ENCODE results near the gene CMTM4.
A peak's percentile ranks its signal among the peaks of the same experiment; 100 is the strongest.
"Not testable (repeated sequence)": the region's sequence is repeated elsewhere in the genome, so short reads cannot be mapped to it uniquely, and the experiment has no call there.

CMTM4 gene

DNA sequence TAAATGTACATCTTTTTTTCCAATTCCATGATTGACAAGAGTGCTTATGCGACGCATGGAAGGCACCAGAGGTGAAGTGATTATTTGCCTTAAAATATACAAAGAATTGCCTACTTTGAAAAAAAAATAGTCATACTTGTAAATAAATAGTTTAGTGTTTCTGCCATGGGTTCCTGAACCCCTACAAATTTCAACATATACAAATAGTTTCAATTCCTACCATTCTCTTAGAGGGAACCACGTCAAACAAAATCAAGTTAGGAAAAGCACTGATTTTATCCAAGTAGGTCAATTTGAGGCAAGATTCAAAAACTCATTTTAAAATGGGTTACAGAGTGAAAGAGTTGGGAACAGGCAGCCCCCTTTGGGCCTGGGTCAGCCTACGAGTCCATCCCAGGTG is 80.4 kb downstream of the CMTM4 start:
- DNase-seq (ENCODE audit: low spot score), result no peak

GRCh38 chr16:66614161-66614802 is 82.3 kb downstream of the CMTM4 start:
- DNase-seq (ENCODE audit: low spot score), result no peak

GRCh38 chr16:66612422-66612821 is 84.1 kb downstream of the CMTM4 start:
- peak; percentile 80 for DNase-seq (ENCODE audit: low spot score)

- DNase-seq (ENCODE audit: low spot score), result not testable (repeated sequence)
Observed at GRCh38 chr16:66611911-66612310, 84.6 kb downstream of the CMTM4 start.

GRCh38 chr16:66610111-66610820 is 86.3 kb downstream of the CMTM4 start:
- no peak for DNase-seq (ENCODE audit: low spot score)

DNA sequence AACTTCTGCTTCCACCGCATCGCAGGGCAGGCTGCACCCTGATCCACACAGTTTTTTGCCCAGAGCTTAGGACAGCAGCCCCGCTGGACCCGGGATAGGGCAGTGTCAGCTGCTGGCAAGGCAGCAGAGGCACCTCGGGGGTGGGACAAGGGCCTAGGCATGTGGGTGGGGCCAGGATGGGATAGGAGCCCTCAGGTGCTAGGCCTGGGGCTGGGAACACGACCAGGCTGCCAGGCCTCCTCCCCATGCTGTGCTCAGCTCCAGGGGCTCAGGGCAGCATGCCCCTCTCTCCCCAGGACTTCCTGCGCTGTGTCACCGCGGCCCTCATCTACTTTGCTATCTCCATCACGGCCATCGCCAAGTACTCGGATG is 87.4 kb downstream of the CMTM4 start:
- DNase-seq (ENCODE audit: low spot score), result no peak

DNA sequence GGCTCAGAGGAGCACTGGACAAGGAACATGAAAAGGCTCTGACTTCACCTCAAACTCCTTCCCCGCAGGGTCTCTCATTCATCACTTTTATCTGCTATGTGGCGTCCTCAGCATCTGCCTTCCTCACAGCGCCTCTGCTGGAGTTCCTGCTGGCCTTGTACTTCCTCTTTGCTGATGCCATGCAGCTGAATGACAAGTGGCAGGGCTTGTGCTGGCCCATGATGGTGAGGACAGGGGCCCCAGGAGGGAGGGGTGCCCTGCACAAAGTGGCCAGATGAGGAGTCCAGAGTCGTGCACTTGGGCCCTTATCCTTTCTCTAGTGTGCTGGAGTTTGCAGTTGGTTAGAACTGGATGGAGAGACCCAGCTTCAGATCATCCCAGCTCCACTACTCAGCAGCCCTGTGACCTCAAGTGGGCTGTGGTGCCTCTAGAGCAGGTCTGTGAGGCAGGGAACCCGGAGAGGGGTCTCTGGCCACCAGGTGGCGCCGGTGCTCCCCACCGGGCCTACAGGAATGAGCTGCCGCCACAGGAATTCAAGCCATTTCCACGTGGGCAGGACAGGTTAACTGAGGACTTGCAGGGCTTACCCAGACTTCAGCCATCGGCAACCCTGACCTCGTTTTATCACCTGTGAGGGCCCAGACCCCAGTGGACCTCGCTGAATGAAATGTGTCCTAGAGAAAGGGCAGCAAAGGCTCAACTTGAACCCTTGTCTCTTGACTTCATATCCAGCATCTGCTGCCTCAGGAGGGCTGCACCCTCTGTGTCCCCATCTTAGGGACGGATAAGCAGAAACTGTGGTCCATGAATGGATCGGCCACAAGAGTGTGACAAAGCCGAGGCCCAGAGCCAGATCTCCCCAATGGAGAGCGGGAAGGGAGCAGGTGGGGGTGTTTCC is 88.1 kb downstream of the CMTM4 start:
- DNase-seq (ENCODE audit: low spot score), result peak; percentile 81

- DNase-seq (ENCODE audit: low spot score), result no peak
Observed at GRCh38 chr16:66605979-66606751, 90.4 kb downstream of the CMTM4 start.

DNA sequence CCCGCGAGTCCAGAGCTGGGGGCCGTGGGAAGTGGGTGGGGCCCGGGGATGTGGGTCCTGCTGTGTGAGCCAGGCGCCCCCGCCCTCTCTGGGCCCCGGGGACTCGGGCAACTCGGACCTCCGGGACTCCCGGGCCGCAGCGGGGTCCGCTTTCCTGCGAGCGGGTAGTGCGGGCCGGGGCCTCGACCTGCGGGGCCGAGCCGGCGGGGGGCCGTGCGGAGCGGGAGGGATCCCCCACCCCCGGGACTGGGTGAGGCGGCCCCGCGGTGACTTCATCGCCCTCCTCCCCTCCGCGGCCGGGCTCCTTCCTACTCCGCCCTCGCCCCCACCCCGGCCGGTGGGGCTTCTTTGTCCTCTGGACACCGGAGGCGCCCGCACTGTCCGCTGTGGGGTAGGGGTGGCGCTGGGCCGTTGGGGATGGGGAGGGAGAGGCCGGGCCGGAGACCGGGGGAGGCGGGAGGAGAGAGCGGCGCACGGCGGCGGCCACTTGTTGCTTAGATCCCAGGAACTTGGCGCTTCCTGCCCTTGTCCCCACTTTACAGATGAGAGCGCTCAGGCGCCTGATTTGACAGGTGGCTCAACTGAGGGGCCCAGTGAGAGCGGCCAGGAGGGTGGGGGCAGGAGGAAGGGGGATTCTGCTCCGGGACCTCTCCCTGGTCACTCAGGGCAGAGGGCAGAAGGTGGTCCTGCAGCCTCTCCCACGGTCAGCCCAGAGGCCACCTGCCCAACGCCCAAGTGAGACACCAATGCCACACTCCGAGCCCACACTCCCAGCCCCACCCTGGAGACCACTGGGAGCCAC is 91.2 kb downstream of the CMTM4 start:
- DNase-seq (ENCODE audit: low spot score), result no peak

DNA sequence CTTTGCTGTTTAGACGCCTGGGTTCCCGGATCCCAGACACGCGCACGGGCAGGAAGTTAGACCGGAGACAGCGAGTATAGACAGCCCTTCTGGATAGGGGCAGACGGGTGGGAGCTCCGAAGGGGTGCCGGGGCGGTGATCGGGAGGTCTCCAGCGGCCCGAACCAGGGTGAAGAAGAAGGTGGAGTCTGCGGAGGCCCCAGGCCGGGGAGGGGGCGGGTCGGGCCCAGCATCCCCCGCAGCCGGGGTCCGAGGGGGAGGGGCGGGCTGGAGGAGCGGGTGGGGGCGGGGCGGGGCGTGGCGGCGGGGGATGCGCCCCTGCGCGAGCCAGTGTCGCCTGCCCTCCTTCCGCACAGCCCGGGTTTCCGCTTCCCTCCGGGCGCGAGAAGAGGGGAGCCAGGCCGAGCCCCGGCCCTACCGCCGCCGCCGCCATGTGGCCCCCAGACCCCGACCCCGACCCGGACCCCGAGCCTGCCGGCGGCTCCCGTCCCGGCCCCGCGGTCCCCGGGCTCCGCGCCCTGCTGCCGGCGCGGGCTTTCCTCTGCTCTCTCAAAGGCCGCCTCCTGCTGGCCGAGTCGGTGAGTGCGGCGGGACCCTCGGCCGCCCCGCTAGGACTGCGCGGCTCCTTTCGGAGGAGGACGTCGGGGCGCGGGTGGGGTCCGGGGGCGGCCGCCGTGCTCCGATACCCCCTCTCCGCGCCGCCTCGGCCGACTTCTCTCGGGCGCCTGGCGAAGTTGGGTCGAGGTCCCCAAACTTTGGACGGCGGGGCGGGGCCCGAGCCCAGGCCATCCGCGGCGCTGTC is 92.0 kb downstream of the CMTM4 start, which contains the start of gene CMTM3:
TSS of gene CMTM3 (plus strand) at position 329 of the 801 bp plus-strand sequence. CDS start at position 431, 102 bp downstream.
- no peak for DNase-seq (ENCODE audit: low spot score)

DNA sequence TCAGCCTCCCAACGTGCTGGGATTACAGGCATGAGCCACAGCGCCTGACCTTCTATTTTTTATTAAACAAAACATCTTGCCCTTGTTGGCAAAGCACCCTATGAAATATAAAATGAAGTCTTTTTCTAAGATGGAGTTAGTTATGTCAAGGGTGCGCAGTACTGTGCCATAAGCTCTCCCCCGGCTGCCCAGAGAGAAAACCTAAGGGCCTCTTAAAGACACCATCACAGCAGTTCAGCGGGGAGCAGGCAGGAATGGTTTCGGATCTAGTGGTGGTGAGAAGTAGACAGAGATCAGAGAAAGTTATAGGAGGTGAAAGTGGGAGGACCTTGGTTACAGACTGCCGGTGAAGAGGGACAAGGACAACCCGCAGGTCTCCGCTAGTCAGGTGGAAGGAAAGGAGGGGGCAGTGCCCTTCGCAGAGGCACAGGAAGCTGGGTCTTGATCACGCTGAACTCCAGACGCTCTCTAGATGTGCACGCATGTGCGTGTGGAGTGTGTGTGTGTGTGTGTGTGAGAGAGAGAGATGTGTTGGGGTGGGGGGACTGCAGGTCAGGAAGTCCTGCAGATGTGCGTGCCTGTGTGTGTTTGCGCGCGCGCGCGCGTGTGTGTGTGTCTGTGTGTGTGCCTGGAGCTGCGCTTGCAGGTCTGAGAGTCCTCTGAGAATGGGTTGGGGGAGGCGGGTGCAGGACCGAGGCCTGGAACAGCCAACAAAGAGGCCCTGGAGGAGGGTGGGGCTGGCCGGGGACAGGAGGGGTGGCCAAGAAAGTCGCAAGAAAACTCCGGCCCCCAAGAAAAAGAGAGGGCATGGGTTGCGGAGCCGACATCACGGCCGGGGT is 92.8 kb downstream of the CMTM4 start:
- DNase-seq (ENCODE audit: low spot score), result no peak

GRCh38 chr16:66601471-66601870 is 95.1 kb downstream of the CMTM4 start:
- DNase-seq (ENCODE audit: low spot score), result no peak

DNA sequence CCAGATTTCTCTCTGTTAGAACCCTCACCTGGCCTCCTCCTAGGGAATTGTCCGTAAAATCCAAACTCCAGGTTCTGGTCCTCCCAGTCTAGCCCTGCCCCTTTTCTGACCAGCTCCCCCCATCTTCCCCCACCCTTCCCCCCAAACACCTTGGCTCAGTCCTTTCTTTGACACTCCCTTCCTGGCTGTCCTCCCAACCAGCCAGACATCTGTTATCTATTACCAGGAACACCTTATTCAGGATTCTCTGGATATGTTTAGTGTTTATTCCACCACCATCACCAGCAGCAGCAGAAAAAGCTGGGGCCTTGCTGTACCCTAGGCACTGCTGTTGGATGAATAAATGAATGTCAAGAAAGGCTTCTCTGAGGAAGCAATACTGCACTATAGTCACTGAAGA is 96.1 kb downstream of the CMTM4 start:
- DNase-seq (ENCODE audit: low spot score), result no peak

GRCh38 chr16:66599726-66600125 is 96.8 kb downstream of the CMTM4 start:
- DNase-seq (ENCODE audit: low spot score), result no peak

GRCh38 chr16:66598111-66598510 is 98.4 kb downstream of the CMTM4 start:
- no peak for DNase-seq (ENCODE audit: low spot score)

DNA sequence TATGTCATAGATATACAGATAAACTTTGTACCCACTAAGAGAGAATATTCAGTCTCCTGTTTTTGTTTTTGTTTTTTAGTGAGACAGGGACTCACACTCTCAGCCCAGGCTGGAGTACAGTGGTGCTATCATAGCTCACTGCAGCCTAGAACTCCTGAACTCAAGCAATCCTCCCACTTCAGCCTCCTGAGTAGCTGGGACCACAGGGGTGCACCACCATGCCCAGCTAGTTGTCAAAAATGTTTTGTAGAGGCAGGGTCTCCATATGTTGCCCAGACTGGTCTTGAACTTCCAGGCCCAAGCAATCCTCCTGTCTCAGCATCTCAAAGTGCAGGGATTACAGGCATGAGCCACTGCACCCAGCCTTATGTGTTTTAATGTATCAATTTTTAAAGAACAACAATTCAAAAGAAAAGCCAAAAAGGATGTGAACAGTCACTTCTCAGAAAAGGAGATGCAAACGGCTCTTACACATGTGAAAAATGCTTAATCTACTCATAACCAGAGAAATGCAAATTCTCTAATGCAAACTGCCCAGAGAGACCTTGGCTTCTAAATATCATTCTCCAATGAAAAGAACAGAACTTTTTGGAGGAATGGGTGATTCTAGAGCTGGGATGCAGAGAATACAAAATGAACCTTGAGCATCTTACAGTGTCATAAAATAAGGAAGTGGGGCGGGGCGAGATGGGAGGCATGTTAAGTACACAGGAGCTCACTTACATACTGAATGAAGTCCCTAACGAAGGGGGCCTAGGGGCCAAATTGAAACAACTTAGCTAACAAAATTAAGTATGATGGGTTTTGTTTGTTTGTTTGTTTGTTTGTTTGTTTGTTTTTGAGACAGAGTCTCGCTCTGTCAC is 99.3 kb downstream of the CMTM4 start:
- no peak for DNase-seq (ENCODE audit: low spot score)

- DNase-seq (ENCODE audit: low spot score), result not testable (repeated sequence)
Observed at GRCh38 chr16:66596559-66596958, 100.0 kb downstream of the CMTM4 start.

DNA sequence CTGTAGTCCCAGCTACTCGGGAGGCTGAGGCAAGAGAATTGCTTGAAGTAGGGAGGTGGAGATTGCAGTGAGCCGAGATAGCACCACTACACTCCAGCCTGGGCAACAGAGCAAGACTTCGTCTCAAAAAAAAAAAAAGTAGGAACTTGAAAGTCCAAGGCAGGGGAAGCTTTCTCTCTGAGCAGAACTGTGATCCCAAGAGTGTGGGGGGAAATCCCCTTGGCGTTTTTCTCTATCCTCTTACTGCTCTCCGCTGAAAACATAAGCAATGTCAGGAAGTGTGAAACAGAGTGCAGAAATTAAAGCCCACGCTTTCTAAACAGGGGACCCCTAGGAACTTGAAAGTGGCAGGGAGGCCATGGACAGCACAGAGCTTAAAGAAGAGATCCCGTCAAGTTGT is 101.8 kb downstream of the CMTM4 start:
- DNase-seq (ENCODE audit: low spot score), result no peak
